Endometrial microvascular endothelial cells (primary cell): ENCODE data around the gene METTL22. TPM values are rescaled to one million over a fixed set of nuclear protein-coding genes. Genes with fewer than 3 reads are reported as not detected.

ENCODE experiments used
- in situ Hi-C: cut with HindIII; loops from 2 replicates; pipeline ENCODE4 v1.10.0; 2017; ENCODE audit warnings: low sequenced_read_pairs, low pct_unique_long_range_greater_than_20kb; ENCODE audit errors: inconsistent ontology term
- total RNA-seq: library from RNA; depleted of rRNA; stranded (reverse); fragments of >200 nt; gene quantifications from one replicate; pipeline ENCODE4 v1.2.3, GENCODE V29; 2015; ENCODE audit errors: inconsistent ontology term

The METTL22 gene
- total RNA-seq, 1 donor from 2014 or later: 16.1 TPM

GRCh38 chr16:8590811-8591210, 30.7 kb upstream of the METTL22 start:
- in situ Hi-C loops: no loop called here

GRCh38 chr16:8591451-8591850, 30.0 kb upstream of the METTL22 start:
- in situ Hi-C loops: no loop called here

DNA sequence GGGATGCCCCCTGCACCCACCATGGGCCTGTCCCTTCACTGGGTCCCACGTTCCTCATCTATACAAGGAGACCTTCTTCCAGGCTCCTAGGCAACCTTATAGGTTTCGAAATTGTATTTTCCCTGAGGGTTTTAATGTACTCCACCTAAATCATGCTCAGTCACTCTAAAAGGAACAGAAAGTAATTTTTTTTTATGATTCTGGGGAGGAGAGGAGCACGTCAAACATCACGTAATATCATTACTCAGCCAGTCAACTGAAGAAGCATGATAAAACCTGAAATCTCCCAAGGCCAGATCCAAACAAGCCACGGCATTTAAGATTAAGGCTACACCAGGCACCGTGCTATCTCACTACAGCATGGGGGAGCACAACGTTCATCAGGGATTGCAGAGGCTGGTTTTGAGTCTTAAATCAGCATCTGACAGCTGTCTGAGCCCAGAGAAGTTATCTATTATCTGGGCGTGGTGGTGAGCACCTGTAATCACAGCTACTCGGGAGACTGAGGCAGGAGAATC, 27.3 kb upstream of the METTL22 start:
- in situ Hi-C loops: no loop called here

- in situ Hi-C loops: no loop called here
Observed at GRCh38 chr16:8595783-8596182, 25.7 kb upstream of the METTL22 start.

GRCh38 chr16:8596581-8596980, 24.9 kb upstream of the METTL22 start:
- in situ Hi-C loops: no loop called here

- in situ Hi-C loops: no loop called here
Observed at GRCh38 chr16:8600144-8600775, 21.2 kb upstream of the METTL22 start.

DNA sequence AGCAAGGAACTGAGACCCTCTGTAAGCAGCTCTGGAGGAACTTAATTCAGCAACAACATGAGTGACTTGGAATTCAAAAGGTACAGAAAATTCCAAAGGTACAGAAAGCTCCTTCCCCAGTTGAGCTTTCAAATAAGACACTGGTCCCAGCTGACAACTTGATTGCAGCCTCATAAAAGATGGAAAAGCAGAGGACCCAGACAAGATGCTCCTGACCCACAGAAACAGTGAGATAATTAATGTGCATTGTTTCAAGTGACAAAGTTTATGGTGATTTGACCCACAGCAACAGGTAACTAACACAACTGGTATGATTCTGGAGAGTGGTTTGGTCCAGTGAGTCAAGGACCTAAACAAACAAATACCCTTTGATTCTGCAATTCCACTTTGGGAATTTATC, 15.9 kb upstream of the METTL22 start:
- in situ Hi-C loops: no loop called here

DNA sequence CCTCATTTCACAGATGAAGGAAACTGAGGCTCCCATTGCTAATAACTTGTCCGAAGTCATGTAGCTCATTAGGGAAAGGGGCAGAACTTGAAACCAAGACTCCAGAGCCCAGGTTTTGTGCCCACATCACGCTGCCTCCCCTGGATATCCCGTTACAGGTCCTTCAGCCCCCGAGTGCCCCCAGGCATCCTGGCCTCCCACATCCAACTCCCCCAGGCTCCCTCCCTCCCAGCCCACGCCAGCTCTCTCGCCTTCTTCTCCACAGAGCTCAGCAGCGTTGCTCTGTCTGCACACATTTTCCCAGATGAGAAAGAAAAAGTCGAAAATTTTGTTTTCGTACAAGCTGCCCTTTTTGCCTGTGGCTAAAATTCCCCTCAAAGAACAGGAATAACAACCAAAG, 14.3 kb upstream of the METTL22 start:
- in situ Hi-C loops: no loop called here

DNA sequence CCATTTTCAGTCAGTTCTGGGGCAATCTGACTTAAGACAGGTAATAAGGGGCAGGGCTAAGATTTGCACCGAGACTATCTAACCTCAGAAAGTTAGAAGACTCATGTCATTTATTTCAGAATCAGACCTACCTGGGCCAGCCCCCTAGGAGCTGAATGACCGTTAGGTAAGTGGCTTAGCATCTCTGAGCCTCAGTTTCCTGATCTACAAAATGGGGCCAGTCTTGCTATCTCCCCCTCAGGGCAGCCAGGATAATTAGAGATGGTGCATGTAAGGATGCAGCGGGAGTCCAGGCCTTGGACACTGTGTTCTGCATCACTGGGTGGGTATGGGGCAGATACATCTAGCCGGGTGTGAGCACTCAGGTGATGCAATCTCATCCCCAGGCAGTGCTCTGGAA, 10.4 kb upstream of the METTL22 start:
- in situ Hi-C loops: no loop called here

GRCh38 chr16:8611886-8612600, 9.5 kb upstream of the METTL22 start:
- in situ Hi-C loops: no loop called here

DNA sequence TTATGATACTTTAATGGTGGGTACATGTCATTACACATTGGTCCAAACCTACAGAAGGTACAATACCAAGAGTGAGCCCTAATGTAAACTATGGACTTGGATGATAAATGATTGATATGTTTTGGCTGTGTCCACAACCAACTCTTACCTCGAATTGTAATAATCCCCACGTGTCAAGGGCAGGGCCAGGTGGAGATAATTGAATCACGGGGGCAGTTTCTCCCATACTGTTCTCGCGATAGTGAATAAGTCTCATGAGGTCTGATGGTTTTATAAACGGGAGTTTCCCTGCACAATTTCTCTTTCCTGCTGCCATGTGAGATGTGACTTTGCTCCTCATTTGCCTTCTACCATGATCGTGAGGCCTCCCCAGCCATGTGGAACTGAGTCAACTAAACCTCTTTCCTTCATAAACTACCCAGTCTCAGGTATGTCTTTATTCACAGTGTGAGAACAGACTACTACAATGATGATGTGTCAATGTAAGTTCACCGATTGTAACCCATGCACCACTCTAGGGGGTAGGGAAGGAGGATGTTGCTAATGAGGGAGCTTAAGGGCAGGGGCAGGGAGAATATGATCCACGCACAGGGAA, 7.0 kb upstream of the METTL22 start:
- in situ Hi-C loops: no loop called here

GRCh38 chr16:8619671-8620370, 1.7 kb upstream of the METTL22 start:
- in situ Hi-C loops: no loop called here

DNA sequence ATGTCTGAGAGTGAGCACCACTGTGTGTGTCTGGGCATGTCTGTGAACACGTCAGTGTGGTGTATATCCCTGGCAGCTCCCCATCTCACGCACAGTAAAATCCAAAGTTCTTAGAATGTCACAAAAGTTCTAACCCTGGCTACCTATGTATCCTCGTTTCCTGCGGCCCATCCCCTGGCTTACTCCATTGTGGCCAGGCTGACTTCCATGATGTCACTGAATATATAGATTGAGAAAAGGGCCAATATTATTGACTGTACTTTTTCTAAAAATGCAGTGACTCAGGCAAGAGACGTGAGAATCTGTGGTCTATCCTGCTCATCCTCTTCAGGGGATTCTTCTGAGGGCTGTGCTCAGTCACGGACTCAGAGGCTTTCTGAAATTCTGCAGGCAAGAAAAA, 963 bp upstream of the METTL22 start:
- in situ Hi-C loops: no loop called here

- in situ Hi-C loops: no loop called here
Observed at GRCh38 chr16:8621222-8621571, 301 bp upstream of the METTL22 start.

- in situ Hi-C loops: no loop called here
Observed at GRCh38 chr16:8622315-8622656, 788 bp downstream of the METTL22 start.

DNA sequence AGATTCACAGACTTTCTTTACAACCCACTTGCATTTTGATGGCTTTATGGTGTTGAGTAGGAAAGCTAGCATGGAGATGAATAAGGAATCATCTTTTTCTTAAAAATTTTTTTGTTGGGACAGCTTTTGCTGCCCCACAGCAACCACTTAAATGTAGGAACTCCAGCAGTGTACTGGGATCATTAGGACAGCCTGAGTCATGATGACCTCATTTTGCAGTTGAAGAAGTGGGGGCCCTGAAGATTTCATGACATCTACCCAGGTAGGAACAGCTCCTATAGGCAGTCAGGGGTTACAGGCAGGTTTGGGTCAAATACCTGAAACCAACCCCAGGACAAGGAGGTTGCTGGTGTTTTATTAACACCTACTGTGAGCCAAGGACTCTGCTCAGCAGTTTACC, 2.1 kb downstream of the METTL22 start:
- in situ Hi-C loops: no loop called here

GRCh38 chr16:8625491-8626087, 4.1 kb downstream of the METTL22 start:
- in situ Hi-C loops: no loop called here

- in situ Hi-C loops: no loop called here
Observed at GRCh38 chr16:8626946-8627345, 5.4 kb downstream of the METTL22 start.

GRCh38 chr16:8627456-8627855, 6.0 kb downstream of the METTL22 start:
- in situ Hi-C loops: no loop called here
